ENCODE results near the gene CNTNAP2. TPM values are rescaled to one million over a fixed set of nuclear protein-coding genes. Genes with fewer than 3 reads are reported as not detected.

The CNTNAP2 gene
- total and polyA plus RNA-seq, 2 of the 13 experiments (the other 11 are each of a cell fraction or from before 2014, with no cell fraction given) = 0.40 to 0.42 TPM

GRCh38 chr7:146713934-146714333, 597.3 kb downstream of the CNTNAP2 start:
- no peak for FAIRE-seq

More at GRCh38 chr7:146713934-146714333, 597.3 kb downstream of the CNTNAP2 start:
- no TSS peak for BruUV-seq (replicated peaks)
- ChIA-PET POLR2A (no interaction called here), CTCF (ENCODE audit: low intra/inter-chr PET ratio, low total read pairs) (no interaction called here)
- Histone ChIP-seq H3K9ac (ENCODE audit: insufficient read depth, low read depth, low read length) (no peak overlapping the region), H3K4me1 (ENCODE audit: insufficient read depth, low read length) (no peaks in the 10 kb centered on the region), H3K79me2 (ENCODE audit: insufficient read depth, low read length) (no peaks in the 10 kb centered on the region), H2AFZ (ENCODE audit: low read length) (no peak overlapping the region), H4K20me1 (ENCODE audit: insufficient read depth, low read length) (no peaks in the 10 kb centered on the region), H3K27me3 (ENCODE audit: control insufficient read depth in 1 of 2, insufficient read depth in 2 of 2, low read length in 2 of 2) (no peaks in the 10 kb centered on the region), H3K4me3 (replicated peaks in 1 of 3; ENCODE audit: insufficient read depth in 1 of 3, low read depth in 2 of 3, low read length in 3 of 3) (no peak overlapping the region), H3K27ac (ENCODE audit: extremely low read length, insufficient read depth, low read length) (no peak overlapping the region), H3K36me3 (replicated peaks in 1 of 2; ENCODE audit: control insufficient read depth in 1 of 2, insufficient read depth in 2 of 2, low read length in 2 of 2) (no peaks in the 10 kb centered on the region), H3K4me2 (ENCODE audit: low read depth, low read length) (no peak overlapping the region), H3K9me3 (ENCODE audit: low read length) (peaks cover 84% of the 10 kb centered on the region)
- in situ Hi-C loops (cut with HindIII; ENCODE audit: extremely low pct_ligation_motif_present, low pct_unique_long_range_greater_than_20kb) (no loop called here), intact Hi-C loops (cut with micrococcal nuclease; ENCODE audit: unreplicated experiment) (no loop called here)
- 50% methylated on average over 3 of the region's 3 CpGs for WGBS (ENCODE audit: low lambda C conversion rate)
- no peak for ATAC-seq
- TF ChIP-seq TRIM22 (IDR thresholded peaks at IDR 0.05) = no peak
- TF ChIP-seq HOMEZ (CRISPR knock-in tag; IDR thresholded peaks at IDR 0.05; ENCODE audit: low read depth) = no peak
- no peak for TF ChIP-seq RARA (CRISPR knock-in tag; IDR thresholded peaks at IDR 0.05)
- TF ChIP-seq ZBTB34 (CRISPR knock-in tag; IDR thresholded peaks at IDR 0.05) = no peak
- TF ChIP-seq ZNF747 (CRISPR knock-in tag; IDR thresholded peaks at IDR 0.05; ENCODE audit: borderline replicate concordance) = no peak
- no peak for TF ChIP-seq FOXO4 (CRISPR knock-in tag; conservative IDR thresholded peaks at IDR 0.05)
- no peak for TF ChIP-seq RFX1 (IDR thresholded peaks at IDR 0.05)
- no peak for TF ChIP-seq CCAR2 (optimal IDR thresholded peaks at IDR 0.05; ENCODE audit: low read depth, low read length)
- TF ChIP-seq SMC3 (IDR thresholded peaks at IDR 0.05; ENCODE audit: low read length) = no peak
- TF ChIP-seq ZC3H13 (CRISPR knock-in tag; IDR thresholded peaks at IDR 0.05) = no peak
- TF ChIP-seq ZFYVE20 (CRISPR knock-in tag; IDR thresholded peaks at IDR 0.05; ENCODE audit: borderline replicate concordance, low read depth) = no peak
- no peak for TF ChIP-seq NR2C2 (CRISPR knock-in tag; IDR thresholded peaks at IDR 0.05; ENCODE audit: borderline replicate concordance)
- no peak for TF ChIP-seq ZNF276 (CRISPR knock-in tag; IDR thresholded peaks at IDR 0.05; ENCODE audit: low read depth)
- TF ChIP-seq SMAD1 (CRISPR knock-in tag; IDR thresholded peaks at IDR 0.05; ENCODE audit: borderline replicate concordance, low read depth) = no peak
- TF ChIP-seq HMG20A (CRISPR knock-in tag; IDR thresholded peaks at IDR 0.05; ENCODE audit: borderline replicate concordance) = no peak
- no peak for DNase-seq (ENCODE audit: low spot score)
